ENCODE data around the gene IPPK. TPM values are rescaled to one million over a fixed set of nuclear protein-coding genes. Genes with fewer than 3 reads are reported as not detected.
"Not testable (repeated sequence)": the region's sequence is repeated elsewhere in the genome, so short reads cannot be mapped to it uniquely, and the experiment has no call there.

The IPPK gene
- total RNA-seq, 4 donors from 2014 or later: 6.3 to 15.7 (median 10.1) TPM

- no peak for DNase-seq
- no peak overlapping the region for H3K27ac ChIP-seq
- TF ChIP-seq POLR2A (IDR thresholded peaks at IDR 0.05) (no peak), CTCF (IDR thresholded peaks at IDR 0.05) (no peak)
- H3K4me3 ChIP-seq: no peak overlapping the region
- H3K27me3 ChIP-seq: no peaks in the 10 kb centered on the region
- no peaks in the 10 kb centered on the region for H3K4me1 ChIP-seq
- H3K36me3 ChIP-seq: no peaks in the 10 kb centered on the region
- H3K9me3 ChIP-seq: no peaks in the 10 kb centered on the region
These were observed 93.8 kb downstream of the IPPK start for GRCh38 chr9:92576175-92576574.

GRCh38 chr9:92573612-92574011 is 96.3 kb downstream of the IPPK start:
- not testable (repeated sequence) for H3K4me1 ChIP-seq, H3K9me3 ChIP-seq, H3K36me3 ChIP-seq, H3K27me3 ChIP-seq, H3K27ac ChIP-seq, H3K4me3 ChIP-seq, DNase-seq

GRCh38 chr9:92571871-92572270 is 98.1 kb downstream of the IPPK start:
- DNase-seq, H3K27me3 ChIP-seq: not testable (repeated sequence)

GRCh38 chr9:92564982-92565381 is 104.9 kb downstream of the IPPK start:
- TF ChIP-seq CTCF (IDR thresholded peaks at IDR 0.05) (no peak), POLR2A (IDR thresholded peaks at IDR 0.05) (no peak)
- no peak overlapping the region for H3K4me3 ChIP-seq
- H3K27me3 ChIP-seq: no peaks in the 10 kb centered on the region
- H3K36me3 ChIP-seq: no peaks in the 10 kb centered on the region
- no peak overlapping the region for H3K27ac ChIP-seq
- H3K4me1 ChIP-seq: no peaks in the 10 kb centered on the region
- DNase-seq: no peak
- no peaks in the 10 kb centered on the region for H3K9me3 ChIP-seq

More at GRCh38 chr9:92571871-92572270, 98.1 kb downstream of the IPPK start:
- H3K4me1 ChIP-seq, H3K9me3 ChIP-seq, H3K4me3 ChIP-seq, H3K36me3 ChIP-seq, H3K27ac ChIP-seq: not testable (repeated sequence)

GRCh38 chr9:92564504-92564903 is 105.4 kb downstream of the IPPK start:
- DNase-seq: no peak

More at GRCh38 chr9:92564504-92564903, 105.4 kb downstream of the IPPK start:
- H3K27ac ChIP-seq: no peak overlapping the region
- no peaks in the 10 kb centered on the region for H3K27me3 ChIP-seq
- H3K4me1 ChIP-seq: no peaks in the 10 kb centered on the region
- TF ChIP-seq CTCF (IDR thresholded peaks at IDR 0.05) (no peak), POLR2A (IDR thresholded peaks at IDR 0.05) (no peak)
- H3K9me3 ChIP-seq: no peaks in the 10 kb centered on the region
- H3K4me3 ChIP-seq: no peak overlapping the region
- no peaks in the 10 kb centered on the region for H3K36me3 ChIP-seq

Other genes starting within 250 kb of the IPPK start
- gene OMD, start 245.7 kb downstream of the IPPK start, total RNA-seq: 1 to 10 TPM in 3 of 4 donors, not detected in 1; 1.2 to 5.4 (median 4.5) TPM
- 1 to 10 TPM; 2.5 to 4.7 (median 4.4) TPM for gene ASPN, start 187.6 kb downstream of the IPPK start, total RNA-seq
- 10 to 100 TPM in 3 of 4 donors, 1 to 10 TPM in 1; 9.6 to 20.1 (median 12.1) TPM for gene ECM2, start 134.1 kb downstream of the IPPK start, total RNA-seq
- gene BICD2, start 94.7 kb upstream of the IPPK start, total RNA-seq: 10 to 100 TPM in 2 of 4 donors, 1 to 10 TPM in 2; 4.2 to 41.3 (median 8.8) TPM
- 10 to 100 TPM in 1 of 4 donors, 1 to 10 TPM in 3; 9.8 to 23.9 (median 9.9) TPM for gene ZNF484, start 207.9 kb upstream of the IPPK start, total RNA-seq

Measured in Peyer's patch (tissue), 4 donors.